Stimulated activated effector memory CD8-positive, alpha-beta T cell treated with anti-CD3 and anti-CD28 coated beads, Interleukin-12 subunit alpha, Interleukin-12 subunit beta, amount 100 ng/mL, for 72 hours (primary cell): ENCODE data around the gene PCDH9.
"Not testable (repeated sequence)": the region's sequence is repeated elsewhere in the genome, so short reads cannot be mapped to it uniquely, and the experiment has no call there.

Experiments
- ATAC-seq: fragments of 150-1000 bp; cut with Tn5 transposase; 2 replicates; pipeline ENCODE4 v1.10.0; 2021
- DNase-seq, 2 donors: peaks; one replicate each; pipeline ENCODE4 v3.0.0; 2021 to 2022; ENCODE audit warnings: low spot score in 2 of 2
- H3K27ac Mint-ChIP-seq: one replicate; pipeline ENCODE4 v1.8.0; 2022; ENCODE audit warnings: mild to moderate bottlenecking, mixed read lengths
- H3K36me3 Mint-ChIP-seq: one replicate; pipeline ENCODE4 v1.8.0; 2022; ENCODE audit warnings: mild to moderate bottlenecking, mixed read lengths
- H3K4me1 Mint-ChIP-seq: one replicate; pipeline ENCODE4 v1.8.0; 2022; ENCODE audit warnings: mixed read lengths
- H3K4me3 Mint-ChIP-seq: one replicate; pipeline ENCODE4 v1.8.0; 2022; ENCODE audit warnings: mild to moderate bottlenecking, mixed read lengths
- H3K9me3 Mint-ChIP-seq: one replicate; pipeline ENCODE4 v1.8.0; 2022; ENCODE audit warnings: mixed read lengths

Gene PCDH9

DNA sequence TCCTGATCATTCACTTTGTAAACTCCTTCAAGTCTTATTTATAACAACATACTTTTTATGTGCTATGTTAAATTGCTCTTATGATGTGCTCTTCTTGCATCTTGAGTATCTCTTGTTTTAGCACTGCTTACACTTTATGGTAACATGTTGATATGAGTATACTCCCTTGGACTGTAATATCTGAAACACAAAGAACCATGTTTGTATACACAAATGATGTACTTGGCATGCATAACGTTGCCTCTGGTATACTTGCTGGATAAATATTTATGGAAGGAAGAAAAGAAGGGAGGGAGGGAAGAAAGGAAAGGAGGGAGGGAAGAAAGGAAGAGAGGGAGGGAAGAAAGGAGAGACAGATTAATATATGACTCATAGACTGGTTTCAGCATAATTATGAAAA is 333.2 kb downstream of the PCDH9 start:
- no peaks in the 10 kb centered on the region for H3K36me3 Mint-ChIP-seq
- no peak overlapping the region for H3K4me3 Mint-ChIP-seq
- H3K9me3 Mint-ChIP-seq, result peaks cover 13% of the 10 kb centered on the region
- no peak overlapping the region for H3K27ac Mint-ChIP-seq
- no peak for DNase-seq
- H3K4me1 Mint-ChIP-seq, result no peaks in the 10 kb centered on the region
- no peak for ATAC-seq

DNA sequence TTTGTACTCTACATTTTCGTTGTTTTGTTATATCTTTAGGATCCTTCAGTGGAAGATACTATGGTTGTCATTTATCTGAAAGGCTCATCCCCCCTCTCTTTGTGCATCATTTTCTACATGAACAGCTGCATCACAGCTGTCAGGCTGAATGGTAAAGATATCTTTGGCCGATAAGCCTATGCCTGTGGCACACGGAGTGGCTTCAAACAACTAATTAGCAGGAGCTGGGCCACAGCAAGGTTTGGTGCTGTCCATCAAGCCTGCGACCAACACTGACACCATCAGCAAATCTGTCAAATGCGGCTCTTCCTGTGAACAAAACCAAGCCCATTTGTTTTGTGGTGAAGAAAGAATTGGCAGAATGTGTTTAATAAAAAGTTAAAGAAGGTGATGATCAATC is 334.4 kb downstream of the PCDH9 start:
- ATAC-seq (no peak), DNase-seq (no peak)
- Mint-ChIP-seq H3K4me3 (no peak overlapping the region), H3K9me3 (peaks cover 15% of the 10 kb centered on the region), H3K36me3 (no peaks in the 10 kb centered on the region), H3K4me1 (no peaks in the 10 kb centered on the region), H3K27ac (no peak overlapping the region)

DNA sequence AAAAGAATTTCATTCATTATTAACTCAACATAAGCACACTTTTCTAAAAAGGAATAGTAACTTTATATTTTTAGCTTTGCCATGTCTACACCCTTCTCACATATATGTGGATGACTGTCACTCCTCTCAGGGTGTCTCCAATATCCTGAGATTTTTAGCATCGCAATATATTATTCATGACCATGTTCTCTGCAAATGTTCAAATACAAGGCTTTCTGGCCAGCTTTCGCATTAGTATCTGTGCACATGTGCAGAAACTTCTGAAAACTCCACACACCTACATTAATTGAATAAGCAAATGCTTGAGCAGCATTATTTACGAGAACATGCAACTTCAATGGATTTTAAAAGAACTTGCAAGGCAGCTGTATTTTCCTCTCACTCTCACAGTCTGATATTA is 334.8 kb downstream of the PCDH9 start:
- Mint-ChIP-seq H3K4me1 (no peaks in the 10 kb centered on the region), H3K36me3 (no peaks in the 10 kb centered on the region), H3K4me3 (no peak overlapping the region), H3K9me3 (peaks cover 14% of the 10 kb centered on the region), H3K27ac (no peak overlapping the region)
- no peak for ATAC-seq
- no peak for DNase-seq

DNA sequence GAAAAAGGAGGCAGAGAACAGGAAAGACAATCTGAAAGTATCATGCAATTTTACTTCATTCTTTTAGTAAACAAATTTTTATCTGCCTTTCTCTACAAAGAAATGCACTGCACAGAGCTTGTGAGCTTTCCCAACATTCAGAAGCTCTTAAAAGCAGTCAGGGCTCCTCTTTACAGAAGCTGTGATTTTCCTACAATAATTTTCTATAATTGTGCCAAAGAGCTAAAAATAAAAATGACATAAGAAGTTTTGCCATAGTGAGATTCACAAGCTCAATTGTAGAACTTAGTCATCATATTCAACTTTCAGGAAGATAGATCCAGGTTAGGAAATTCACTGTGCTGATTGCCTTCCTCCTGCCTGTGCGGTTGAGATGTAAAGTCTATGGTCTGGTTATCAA is 341.4 kb downstream of the PCDH9 start:
- H3K9me3 Mint-ChIP-seq, result peaks cover 9% of the 10 kb centered on the region
- no peak overlapping the region for H3K27ac Mint-ChIP-seq
- no peak for DNase-seq
- no peak for ATAC-seq
- H3K4me3 Mint-ChIP-seq, result no peak overlapping the region
- H3K36me3 Mint-ChIP-seq, result no peaks in the 10 kb centered on the region
- H3K4me1 Mint-ChIP-seq, result no peaks in the 10 kb centered on the region

DNA sequence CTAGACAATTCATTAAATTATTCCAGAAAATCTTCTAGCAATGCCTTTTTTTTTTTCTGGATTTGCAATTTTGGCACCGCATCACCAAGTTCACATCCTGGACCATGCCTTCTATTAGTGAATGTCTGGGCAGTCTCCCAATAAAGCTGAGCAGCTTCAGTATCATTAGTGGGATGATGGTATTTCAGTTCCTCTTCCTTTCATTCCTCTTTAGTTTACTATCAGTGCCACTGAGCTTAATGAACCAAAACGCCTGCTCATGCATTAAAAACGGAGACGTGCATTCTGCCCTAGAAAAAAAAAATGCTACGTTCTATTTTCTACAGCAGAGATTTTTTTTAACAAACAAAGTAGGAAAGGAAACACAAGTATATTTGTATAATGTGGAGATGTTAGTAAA is 343.0 kb downstream of the PCDH9 start:
- Mint-ChIP-seq H3K4me1 (no peaks in the 10 kb centered on the region), H3K27ac (no peak overlapping the region), H3K36me3 (no peaks in the 10 kb centered on the region), H3K9me3 (peaks cover 11% of the 10 kb centered on the region), H3K4me3 (no peak overlapping the region)
- no peak for DNase-seq
- no peak for ATAC-seq

DNA sequence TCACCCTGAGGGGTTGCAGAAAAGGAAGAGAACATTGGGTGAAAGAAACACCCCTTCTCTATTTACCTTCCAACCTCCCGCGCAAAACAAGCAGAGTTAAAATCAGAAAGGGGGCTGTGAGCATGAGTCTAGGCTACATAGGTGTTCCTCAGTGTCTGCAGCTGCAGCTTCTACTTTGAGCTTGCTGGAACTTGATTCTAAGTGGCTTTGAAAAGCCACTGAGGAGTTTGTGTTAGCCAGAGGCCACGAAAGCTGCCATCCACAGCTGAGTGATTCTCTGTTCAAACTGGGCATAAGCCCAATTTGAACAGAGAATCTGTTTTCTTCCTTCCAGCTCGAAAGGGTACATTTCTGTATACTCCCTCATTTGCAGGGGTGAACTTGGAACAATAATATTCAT is 343.9 kb downstream of the PCDH9 start:
- DNase-seq (no peak), ATAC-seq (no peak)
- Mint-ChIP-seq H3K4me3 (no peak overlapping the region), H3K4me1 (no peaks in the 10 kb centered on the region), H3K36me3 (no peaks in the 10 kb centered on the region), H3K9me3 (peaks cover 11% of the 10 kb centered on the region), H3K27ac (no peak overlapping the region)

DNA sequence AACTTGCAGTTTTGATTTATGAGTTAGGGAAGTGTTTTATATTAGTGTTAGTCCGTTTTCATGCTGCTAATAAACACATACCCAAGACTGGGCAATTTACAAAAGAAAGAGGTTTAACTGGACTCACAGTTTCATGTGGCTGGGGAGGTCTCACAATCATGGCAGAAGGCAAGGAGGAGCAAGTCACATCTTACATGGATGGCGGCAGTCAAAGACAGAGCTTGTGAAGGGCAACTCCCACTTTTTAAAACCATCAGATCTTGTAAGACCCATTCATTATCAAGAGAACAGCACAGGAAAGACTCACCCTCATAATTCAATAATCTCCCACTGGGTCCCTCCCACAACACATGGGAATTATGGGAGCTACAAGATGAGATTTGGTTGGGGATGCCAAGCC is 349.0 kb downstream of the PCDH9 start:
- peaks cover 17% of the 10 kb centered on the region for H3K9me3 Mint-ChIP-seq

DNA sequence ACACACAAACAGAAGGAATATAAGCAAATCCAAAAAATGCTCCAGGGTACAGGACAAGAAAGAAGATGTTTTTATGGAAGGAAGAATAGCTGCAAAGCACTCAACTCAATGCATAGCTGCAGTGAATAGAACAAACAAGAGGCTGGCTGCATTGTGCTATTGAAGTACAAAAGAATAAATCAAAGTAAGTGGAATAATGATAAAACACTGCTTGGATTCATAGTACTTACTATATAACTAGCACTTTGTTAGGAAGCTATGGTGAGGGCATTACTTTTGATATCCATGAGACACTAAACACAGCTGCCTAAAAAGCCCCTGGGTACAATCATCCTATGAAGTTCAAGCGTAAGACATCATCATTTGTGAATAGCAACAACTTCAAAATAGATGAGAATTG is 350.1 kb downstream of the PCDH9 start:
- H3K4me3 Mint-ChIP-seq, result no peak overlapping the region
- ATAC-seq (no peak), DNase-seq (no peak)
- H3K4me1 Mint-ChIP-seq, result no peaks in the 10 kb centered on the region
- H3K27ac Mint-ChIP-seq, result no peak overlapping the region
- peaks cover 17% of the 10 kb centered on the region for H3K9me3 Mint-ChIP-seq
- no peaks in the 10 kb centered on the region for H3K36me3 Mint-ChIP-seq

More for the DNA sequence above, 349.0 kb downstream of the PCDH9 start:
- H3K27ac Mint-ChIP-seq, DNase-seq, H3K4me3 Mint-ChIP-seq, ATAC-seq, H3K4me1 Mint-ChIP-seq, H3K36me3 Mint-ChIP-seq: not testable (repeated sequence)

DNA sequence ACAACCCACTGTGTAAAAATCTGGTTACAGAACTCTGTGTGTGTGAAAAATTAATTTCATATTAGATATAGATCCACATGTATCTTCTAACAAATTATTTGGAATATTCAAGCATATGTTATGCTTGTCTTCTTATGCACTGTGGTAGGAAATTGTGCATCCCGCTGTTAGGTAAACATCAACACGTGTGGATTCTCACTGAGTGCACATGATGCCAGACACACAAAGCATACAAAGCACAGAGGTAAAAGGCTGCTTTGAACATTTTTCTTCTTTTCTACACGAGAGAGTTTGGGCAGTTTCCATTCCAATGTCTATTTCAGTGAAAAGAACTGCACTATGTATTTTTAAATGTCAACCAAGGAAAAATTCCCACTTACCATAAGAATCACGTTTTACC is 354.9 kb downstream of the PCDH9 start:
- Mint-ChIP-seq H3K36me3 (no peaks in the 10 kb centered on the region), H3K9me3 (peaks cover 16% of the 10 kb centered on the region), H3K4me1 (no peaks in the 10 kb centered on the region), H3K4me3 (no peak overlapping the region), H3K27ac (no peak overlapping the region)
- ATAC-seq, result no peak
- DNase-seq, result no peak

DNA sequence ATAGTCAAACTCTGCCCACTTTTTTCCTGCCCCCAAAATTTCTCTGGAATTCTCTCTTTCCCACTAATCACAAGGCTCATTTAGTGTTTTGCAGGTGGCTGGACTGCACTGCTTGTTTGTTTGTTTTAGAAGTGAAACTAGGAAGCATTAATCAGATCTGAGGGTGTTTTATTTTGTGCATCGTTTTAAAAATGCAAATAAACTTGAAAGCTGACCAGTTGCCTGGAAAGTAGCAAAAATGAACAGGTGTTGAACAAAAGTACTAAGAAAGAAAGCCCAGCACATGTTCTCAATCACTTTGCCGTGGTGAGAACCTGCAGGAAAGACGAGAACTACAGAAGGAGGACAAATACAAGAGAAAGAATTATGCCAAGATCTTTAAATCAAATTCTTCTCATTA is 365.5 kb downstream of the PCDH9 start:
- Mint-ChIP-seq H3K9me3 (peaks cover 3% of the 10 kb centered on the region), H3K4me1 (no peaks in the 10 kb centered on the region), H3K36me3 (no peaks in the 10 kb centered on the region), H3K4me3 (no peak overlapping the region), H3K27ac (no peak overlapping the region)
- no peak for ATAC-seq
- no peak for DNase-seq

DNA sequence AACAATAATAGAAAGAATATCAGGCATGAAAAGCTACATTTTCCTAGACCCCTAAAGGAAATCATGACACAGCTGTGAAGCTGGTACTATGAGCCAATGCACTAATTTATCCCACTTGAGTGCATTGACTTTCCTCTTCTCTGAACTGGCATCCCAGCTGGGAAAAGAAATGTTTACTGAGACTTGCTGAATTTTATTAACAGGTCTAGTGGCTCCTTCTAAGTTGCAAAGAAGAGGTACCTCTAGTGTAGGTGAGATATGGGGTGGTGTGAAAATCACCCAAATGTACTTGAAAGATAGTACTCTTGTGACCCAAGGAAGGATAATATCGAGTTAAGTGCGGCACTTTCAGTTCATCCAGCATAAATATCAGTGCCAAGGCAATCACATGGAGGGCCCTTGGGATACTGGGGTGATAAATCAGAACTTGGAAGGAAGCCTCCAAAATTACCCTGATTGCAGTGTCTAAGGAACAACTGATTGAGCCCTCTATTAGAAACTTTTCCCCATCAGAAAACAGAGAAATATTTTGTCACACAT is 369.2 kb downstream of the PCDH9 start:
- ATAC-seq (no peak), DNase-seq (no peak)
- Mint-ChIP-seq H3K36me3 (no peaks in the 10 kb centered on the region), H3K9me3 (peaks cover 12% of the 10 kb centered on the region), H3K27ac (no peak overlapping the region), H3K4me1 (no peaks in the 10 kb centered on the region), H3K4me3 (no peak overlapping the region)

DNA sequence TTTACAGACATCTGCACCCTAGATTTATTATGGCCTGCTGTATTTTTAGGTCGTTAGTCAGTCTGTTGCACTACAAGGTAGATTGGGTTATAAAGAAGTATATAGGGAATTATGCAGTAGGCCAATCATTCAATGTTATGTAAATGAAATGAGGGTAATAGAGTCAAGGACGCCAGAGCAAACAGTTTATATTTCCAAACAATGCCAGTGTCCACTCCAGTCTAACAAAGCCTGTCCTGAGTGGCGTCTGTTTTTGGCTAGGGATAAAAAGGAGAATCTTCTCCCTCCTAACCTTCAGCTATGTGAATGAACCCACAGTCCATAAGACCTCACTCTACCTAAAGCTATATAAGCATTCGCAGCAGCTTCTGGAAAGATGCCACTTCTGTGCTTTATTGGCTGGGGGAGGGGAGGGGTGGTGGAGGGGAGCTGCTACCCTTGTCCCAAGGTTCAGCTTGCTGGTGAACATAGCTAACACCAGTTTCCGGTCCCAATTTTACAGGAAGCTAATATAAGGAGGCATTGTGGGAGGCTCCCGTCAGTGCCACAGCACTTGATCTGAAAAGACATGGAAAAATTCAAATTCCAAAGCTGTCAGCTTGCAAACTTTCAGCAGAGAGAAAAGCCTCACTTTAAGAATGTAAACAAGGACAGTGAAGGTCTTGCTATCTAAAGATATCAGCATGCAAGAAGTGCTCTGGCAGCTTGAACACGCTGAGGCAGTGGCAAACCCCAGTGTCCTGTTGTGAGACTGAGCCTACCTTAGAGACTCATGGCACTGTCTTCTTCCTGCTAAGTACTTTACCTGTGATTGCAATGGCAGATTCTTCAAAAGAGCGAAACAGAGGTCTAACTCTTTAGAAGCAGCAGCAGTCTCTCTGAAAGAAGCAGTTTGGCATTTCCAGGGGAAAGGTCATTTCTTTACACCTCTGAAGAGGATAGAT is 369.9 kb downstream of the PCDH9 start:
- Mint-ChIP-seq H3K4me3 (no peak overlapping the region), H3K36me3 (no peaks in the 10 kb centered on the region), H3K27ac (no peak overlapping the region), H3K9me3 (peaks cover 9% of the 10 kb centered on the region), H3K4me1 (no peaks in the 10 kb centered on the region)
- no peak for DNase-seq
- ATAC-seq, result no peak

DNA sequence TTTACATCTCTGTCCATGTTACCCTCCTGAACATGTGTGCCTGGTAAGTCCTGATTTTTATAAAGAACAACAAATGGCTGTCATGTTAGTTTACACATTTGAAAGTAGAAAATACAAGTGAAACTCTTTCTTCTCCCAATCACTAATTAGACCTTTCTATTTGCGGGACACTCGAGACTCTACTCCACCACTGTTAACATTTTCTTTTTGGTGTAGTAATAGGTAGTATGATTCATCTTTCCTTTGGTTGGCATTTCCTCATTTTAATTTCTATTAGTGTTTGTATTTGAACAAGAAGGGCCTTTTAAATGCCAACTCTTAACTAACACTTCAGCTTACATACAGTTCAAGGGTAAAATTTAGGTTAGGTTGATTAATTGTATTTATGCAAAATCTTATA is 371.1 kb downstream of the PCDH9 start:
- ATAC-seq, result no peak
- Mint-ChIP-seq H3K36me3 (no peaks in the 10 kb centered on the region), H3K27ac (no peak overlapping the region), H3K4me3 (no peak overlapping the region), H3K4me1 (no peaks in the 10 kb centered on the region), H3K9me3 (peaks cover 9% of the 10 kb centered on the region)
- no peak for DNase-seq

DNA sequence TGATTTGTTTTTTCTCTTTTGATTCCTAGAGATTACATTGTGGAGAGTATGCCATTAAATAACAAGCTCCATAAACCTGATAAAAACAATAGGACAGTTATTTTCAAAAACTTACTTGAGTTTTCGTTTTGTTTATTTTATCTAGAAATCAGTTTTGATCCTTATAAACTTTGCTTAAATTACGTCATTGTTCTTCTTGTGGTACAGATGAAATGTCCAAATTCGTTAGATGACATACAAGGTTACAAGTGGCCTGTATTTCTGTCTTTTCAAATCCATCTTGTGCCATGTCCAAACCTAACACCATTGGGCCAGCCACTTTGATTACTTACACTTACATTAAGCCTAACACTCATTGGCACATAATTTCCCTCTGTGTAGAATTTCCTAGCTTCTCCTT is 372.0 kb downstream of the PCDH9 start:
- Mint-ChIP-seq H3K9me3 (peaks cover 9% of the 10 kb centered on the region), H3K36me3 (no peaks in the 10 kb centered on the region), H3K4me3 (no peak overlapping the region), H3K4me1 (no peaks in the 10 kb centered on the region), H3K27ac (no peak overlapping the region)
- no peak for DNase-seq
- no peak for ATAC-seq

DNA sequence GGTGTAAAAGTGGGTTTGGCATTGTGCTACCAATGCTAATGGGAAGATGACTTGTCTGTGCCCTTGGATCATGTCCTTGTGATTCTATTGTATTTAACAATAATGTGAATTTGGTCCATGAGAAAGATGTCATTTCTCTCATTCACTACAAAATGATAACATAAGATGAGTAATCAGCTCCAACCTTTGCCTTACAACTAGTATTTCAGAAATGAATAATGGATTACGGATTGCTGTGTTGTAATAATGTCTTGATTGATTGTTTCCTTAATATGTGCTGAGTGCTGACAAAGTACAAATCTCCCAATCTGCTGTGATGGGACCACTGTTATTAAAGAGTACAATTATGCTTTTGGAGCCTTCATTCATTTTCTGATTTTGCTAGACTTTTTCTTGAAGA is 375.0 kb downstream of the PCDH9 start:
- no peak for ATAC-seq

DNA sequence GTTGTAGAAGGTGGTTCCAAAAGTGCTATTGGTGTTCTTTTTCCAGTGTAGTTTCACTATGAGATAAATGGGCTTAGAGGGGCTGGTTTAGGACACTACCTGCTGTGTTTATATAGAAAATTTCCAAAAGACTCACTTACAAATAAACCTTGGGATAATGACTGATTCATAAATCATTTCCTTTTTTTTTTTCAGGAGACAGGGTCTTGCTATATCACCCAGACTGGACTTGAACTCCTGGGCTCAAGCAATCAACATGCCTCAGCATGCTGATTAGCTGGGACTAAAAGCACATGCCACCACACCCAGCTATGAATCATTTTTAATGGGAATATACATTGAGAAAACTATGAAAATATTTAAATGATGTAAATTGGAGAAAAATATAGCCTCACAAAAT is 376.6 kb downstream of the PCDH9 start:
- ATAC-seq, result no peak
- Mint-ChIP-seq H3K4me1 (no peaks in the 10 kb centered on the region), H3K9me3 (peaks cover 22% of the 10 kb centered on the region), H3K4me3 (no peak overlapping the region), H3K27ac (no peak overlapping the region), H3K36me3 (no peaks in the 10 kb centered on the region)
- DNase-seq, result no peak

More for the DNA sequence above, 375.0 kb downstream of the PCDH9 start:
- H3K9me3 Mint-ChIP-seq, result peaks cover 19% of the 10 kb centered on the region
- DNase-seq, result no peak
- no peak overlapping the region for H3K4me3 Mint-ChIP-seq
- no peaks in the 10 kb centered on the region for H3K36me3 Mint-ChIP-seq
- H3K4me1 Mint-ChIP-seq, result no peaks in the 10 kb centered on the region
- no peak overlapping the region for H3K27ac Mint-ChIP-seq
